Neutrophil (primary cell): ENCODE results near the gene CRACDL.

Experiments
- H3K27ac ChIP-seq: fragments of 200-600 bp; sonication (generic); 2 replicates; pipeline ENCODE4 v1.5.1; 2016; ENCODE audit warnings: mild to moderate bottlenecking, moderate library complexity
- H3K27me3 ChIP-seq: fragments of 200-600 bp; sonication (generic); 2 replicates; pipeline ENCODE4 v1.6.0; 2016; ENCODE audit warnings: mild to moderate bottlenecking
- H3K36me3 ChIP-seq: fragments of 200-600 bp; sonication (generic); 2 replicates; pipeline ENCODE4 v1.5.1; 2017
- H3K4me1 ChIP-seq, 2 experiments: fragments of 200-600 bp in 1 of 2; sonication (generic) in 1 of 2; 1 replicate in 1 of 2; 2 replicates in 1 of 2; pipeline versions ENCODE4 v1.5.1 to v1.6.1; 2013 to 2016; ENCODE audit warnings: low read depth in 1 of 2, low read length in 1 of 2, mild to moderate bottlenecking in 1 of 2, moderate library complexity in 1 of 2; ENCODE audit not compliant: control insufficient read depth in 1 of 2, insufficient read depth in 1 of 2
- H3K4me3 ChIP-seq, 2 experiments: fragments of 200-600 bp in 1 of 2; sonication (generic) in 1 of 2; 1 replicate in 1 of 2; 2 replicates in 1 of 2; pipeline ENCODE4 v1.5.1; 2013 to 2016; ENCODE audit warnings: low read depth in 1 of 2, low read length in 1 of 2, mild to moderate bottlenecking in 1 of 2, moderate library complexity in 1 of 2
- H3K9me3 ChIP-seq: fragments of 200-600 bp; sonication (generic); 2 replicates; pipeline ENCODE4 v1.5.1; 2016
- CTCF ChIP-seq: fragments of 200-600 bp; sonication (generic); IDR thresholded peaks from 2 replicates; pipeline ENCODE4 v1.5.1; 2016; ENCODE audit warnings: antibody characterized with exemption

Gene CRACDL

DNA sequence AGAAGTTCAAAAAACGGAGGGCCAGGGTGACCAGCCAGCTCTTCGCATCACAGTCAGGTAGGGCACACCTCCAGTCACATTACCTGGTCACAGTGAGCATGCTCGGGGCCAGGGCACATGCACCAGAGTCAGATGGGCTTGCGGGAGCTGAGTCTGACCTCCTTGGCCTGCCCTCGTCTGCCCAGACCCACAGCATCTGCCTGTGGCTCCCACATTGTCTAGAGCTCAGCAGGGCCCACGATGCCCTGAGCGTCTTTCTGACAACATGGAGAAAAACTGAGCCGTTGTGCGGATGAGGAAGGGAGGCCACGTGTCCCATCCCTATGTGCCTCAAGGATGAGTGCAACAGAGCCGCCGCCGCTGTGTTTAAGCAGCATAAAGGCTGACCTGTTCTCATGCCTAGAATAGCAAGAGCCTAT lies 37.6 kb downstream of the CRACDL start:
- Histone ChIP-seq H3K36me3 (no peaks in the 10 kb centered on the region), H3K4me1 (peaks cover 0 to 3% of the 10 kb centered on the region in 2 experiments), H3K27ac (no peak overlapping the region), H3K27me3 (no peaks in the 10 kb centered on the region), H3K9me3 (no peaks in the 10 kb centered on the region), H3K4me3 (no peak overlapping the region)
- TF ChIP-seq CTCF = no peak

GRCh38 chr2:98897746-98898145 lies 38.3 kb downstream of the CRACDL start:
- H3K4me1 ChIP-seq = peaks cover 0 to 3% of the 10 kb centered on the region in 2 experiments
- H3K27ac ChIP-seq = no peak overlapping the region
- no peaks in the 10 kb centered on the region for H3K9me3 ChIP-seq
- H3K4me3 ChIP-seq = no peak overlapping the region
- H3K36me3 ChIP-seq = no peaks in the 10 kb centered on the region
- TF ChIP-seq CTCF = no peak
- H3K27me3 ChIP-seq = no peaks in the 10 kb centered on the region

DNA sequence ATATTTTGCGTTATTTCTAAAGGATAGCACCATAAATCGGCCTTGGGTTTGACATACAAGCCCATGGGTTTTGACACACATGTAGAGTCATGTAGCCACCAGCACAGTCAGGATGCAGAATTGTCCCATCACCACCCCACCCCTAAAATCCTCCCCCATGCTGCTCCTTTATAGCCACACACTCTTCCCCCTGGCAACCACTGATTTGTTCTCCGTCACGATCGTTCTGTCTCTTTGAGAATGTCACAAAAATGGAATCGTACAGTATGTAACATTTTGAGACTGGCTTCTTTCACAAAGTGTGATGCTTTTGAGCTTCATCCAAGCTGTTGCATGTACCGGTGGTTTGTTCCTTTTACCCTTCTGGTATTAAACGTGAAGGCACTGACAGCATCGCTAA lies 39.1 kb downstream of the CRACDL start:
- H3K27ac ChIP-seq = no peak overlapping the region
- H3K4me1 ChIP-seq = peaks cover 0 to 3% of the 10 kb centered on the region in 2 experiments
- H3K36me3 ChIP-seq = no peaks in the 10 kb centered on the region
- no peaks in the 10 kb centered on the region for H3K27me3 ChIP-seq
- H3K9me3 ChIP-seq = no peaks in the 10 kb centered on the region
- H3K4me3 ChIP-seq = no peak overlapping the region
- TF ChIP-seq CTCF = no peak

GRCh38 chr2:98896416-98896815 lies 39.6 kb downstream of the CRACDL start:
- TF ChIP-seq CTCF = no peak
- H3K27me3 ChIP-seq = no peaks in the 10 kb centered on the region
- H3K27ac ChIP-seq = no peak overlapping the region
- H3K4me1 ChIP-seq = peaks cover 0 to 3% of the 10 kb centered on the region in 2 experiments
- no peaks in the 10 kb centered on the region for H3K9me3 ChIP-seq
- no peaks in the 10 kb centered on the region for H3K36me3 ChIP-seq
- H3K4me3 ChIP-seq = no peak overlapping the region

- H3K36me3 ChIP-seq = no peaks in the 10 kb centered on the region
- H3K4me1 ChIP-seq = peaks cover 0 to 3% of the 10 kb centered on the region in 2 experiments
- no peak overlapping the region for H3K27ac ChIP-seq
- no peaks in the 10 kb centered on the region for H3K9me3 ChIP-seq
- TF ChIP-seq CTCF = no peak
- no peaks in the 10 kb centered on the region for H3K27me3 ChIP-seq
- H3K4me3 ChIP-seq = no peak overlapping the region
Measured at GRCh38 chr2:98895901-98896300, 40.1 kb downstream of the CRACDL start.

DNA sequence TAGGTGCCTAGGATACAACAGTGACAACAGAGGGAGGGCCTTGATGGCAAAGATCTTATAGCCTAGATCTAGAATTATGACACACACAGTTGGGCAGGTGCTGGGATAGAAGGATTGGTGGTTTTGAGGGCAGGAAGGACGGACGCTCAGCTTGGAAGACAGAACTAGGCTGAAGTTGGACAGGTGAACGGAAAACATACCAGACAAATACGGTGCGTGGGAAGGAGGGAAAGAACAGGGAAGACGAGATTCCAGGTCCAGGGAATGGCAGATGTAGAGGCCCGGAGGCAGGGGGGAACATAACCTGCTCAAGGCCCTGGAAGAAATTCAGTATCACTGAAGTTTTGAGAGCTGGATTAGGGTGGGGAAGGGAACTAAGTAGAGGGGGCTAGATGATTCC lies 40.8 kb downstream of the CRACDL start:
- Histone ChIP-seq H3K36me3 (no peaks in the 10 kb centered on the region), H3K4me3 (no peak overlapping the region), H3K9me3 (no peaks in the 10 kb centered on the region), H3K4me1 (peaks cover 0 to 3% of the 10 kb centered on the region in 2 experiments), H3K27me3 (no peaks in the 10 kb centered on the region), H3K27ac (no peak overlapping the region)
- no peak for TF ChIP-seq CTCF
